Nephron progenitor cell (in vitro differentiated cells): Measurements from ENCODE around the gene KRT33B.

Source experiments
- DNase-seq: peaks from one replicate; pipeline ENCODE4 v3.0.0; 2021
- H3K27ac Mint-ChIP-seq: 2 replicates; pipeline ENCODE4 v1.8.0; 2021; ENCODE audit warnings: mild to moderate bottlenecking, moderate library complexity, mixed read lengths
- H3K27me3 Mint-ChIP-seq: 2 replicates; pipeline ENCODE4 v1.8.0; 2021; ENCODE audit warnings: mild to moderate bottlenecking, low read depth, mixed read lengths; ENCODE audit not compliant: poor library complexity
- H3K36me3 Mint-ChIP-seq: 2 replicates; pipeline ENCODE4 v1.8.0; 2021; ENCODE audit warnings: low read depth, mixed read lengths
- H3K4me1 Mint-ChIP-seq: 2 replicates; pipeline ENCODE4 v1.8.0; 2021; ENCODE audit warnings: mixed read lengths
- H3K4me3 Mint-ChIP-seq: 2 replicates; pipeline ENCODE4 v1.8.0; 2021; ENCODE audit warnings: mild to moderate bottlenecking, moderate library complexity, mixed read lengths
- H3K9me3 Mint-ChIP-seq: 2 replicates; pipeline ENCODE4 v1.8.0; 2021; ENCODE audit warnings: mild to moderate bottlenecking, moderate library complexity, mixed read lengths
- TF ChIP-seq, protein P1 (sequence below): fragments of 200-600 bp; sonication (generic); IDR thresholded peaks from 2 replicates; pipeline ENCODE4 v1.5.0; 2021; ENCODE audit warnings: antibody characterized with exemption

Gene KRT33B

DNA sequence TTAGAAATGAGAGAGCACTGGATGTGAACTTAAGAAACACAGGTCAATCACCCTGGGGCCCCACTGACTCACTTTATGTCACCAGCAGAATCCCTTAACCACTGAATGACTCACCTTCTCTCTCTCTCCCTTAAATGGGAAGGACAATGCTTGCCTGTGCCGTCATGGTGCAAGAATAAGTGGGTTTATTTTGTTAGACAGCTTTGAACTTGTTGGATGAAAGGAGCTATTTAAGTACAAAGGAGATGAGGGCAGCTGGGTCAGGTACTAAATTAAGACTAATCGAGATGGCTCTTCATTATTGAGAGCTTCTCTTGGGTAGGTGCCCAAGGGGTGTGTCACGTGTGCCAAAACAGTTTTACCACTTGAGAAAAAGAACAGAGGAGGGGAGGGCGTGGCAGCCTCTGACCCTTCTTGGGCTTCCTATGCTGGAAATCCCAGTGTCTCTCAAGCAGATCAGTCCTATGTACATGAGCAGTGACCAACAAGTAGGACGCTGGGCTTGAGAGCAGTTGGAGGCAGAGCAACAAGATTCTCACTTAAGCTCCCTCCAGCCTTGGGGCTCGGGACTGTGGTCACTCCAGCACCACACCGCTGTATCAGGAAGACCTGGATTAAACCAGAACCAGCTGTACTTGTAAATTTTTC, 34.5 kb upstream of the KRT33B start:
- no peak overlapping the region for H3K4me3 Mint-ChIP-seq
- peaks cover 7% of the 10 kb centered on the region for H3K4me1 Mint-ChIP-seq
- DNase-seq, result no peak
- H3K36me3 Mint-ChIP-seq, result no peaks in the 10 kb centered on the region
- no peak overlapping the region for H3K27ac Mint-ChIP-seq
- no peaks in the 10 kb centered on the region for H3K9me3 Mint-ChIP-seq
- peaks cover 4% of the 10 kb centered on the region for H3K27me3 Mint-ChIP-seq
- TF ChIP-seq, protein P1, sequence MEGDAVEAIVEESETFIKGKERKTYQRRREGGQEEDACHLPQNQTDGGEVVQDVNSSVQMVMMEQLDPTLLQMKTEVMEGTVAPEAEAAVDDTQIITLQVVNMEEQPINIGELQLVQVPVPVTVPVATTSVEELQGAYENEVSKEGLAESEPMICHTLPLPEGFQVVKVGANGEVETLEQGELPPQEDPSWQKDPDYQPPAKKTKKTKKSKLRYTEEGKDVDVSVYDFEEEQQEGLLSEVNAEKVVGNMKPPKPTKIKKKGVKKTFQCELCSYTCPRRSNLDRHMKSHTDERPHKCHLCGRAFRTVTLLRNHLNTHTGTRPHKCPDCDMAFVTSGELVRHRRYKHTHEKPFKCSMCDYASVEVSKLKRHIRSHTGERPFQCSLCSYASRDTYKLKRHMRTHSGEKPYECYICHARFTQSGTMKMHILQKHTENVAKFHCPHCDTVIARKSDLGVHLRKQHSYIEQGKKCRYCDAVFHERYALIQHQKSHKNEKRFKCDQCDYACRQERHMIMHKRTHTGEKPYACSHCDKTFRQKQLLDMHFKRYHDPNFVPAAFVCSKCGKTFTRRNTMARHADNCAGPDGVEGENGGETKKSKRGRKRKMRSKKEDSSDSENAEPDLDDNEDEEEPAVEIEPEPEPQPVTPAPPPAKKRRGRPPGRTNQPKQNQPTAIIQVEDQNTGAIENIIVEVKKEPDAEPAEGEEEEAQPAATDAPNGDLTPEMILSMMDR, result no peak

DNA sequence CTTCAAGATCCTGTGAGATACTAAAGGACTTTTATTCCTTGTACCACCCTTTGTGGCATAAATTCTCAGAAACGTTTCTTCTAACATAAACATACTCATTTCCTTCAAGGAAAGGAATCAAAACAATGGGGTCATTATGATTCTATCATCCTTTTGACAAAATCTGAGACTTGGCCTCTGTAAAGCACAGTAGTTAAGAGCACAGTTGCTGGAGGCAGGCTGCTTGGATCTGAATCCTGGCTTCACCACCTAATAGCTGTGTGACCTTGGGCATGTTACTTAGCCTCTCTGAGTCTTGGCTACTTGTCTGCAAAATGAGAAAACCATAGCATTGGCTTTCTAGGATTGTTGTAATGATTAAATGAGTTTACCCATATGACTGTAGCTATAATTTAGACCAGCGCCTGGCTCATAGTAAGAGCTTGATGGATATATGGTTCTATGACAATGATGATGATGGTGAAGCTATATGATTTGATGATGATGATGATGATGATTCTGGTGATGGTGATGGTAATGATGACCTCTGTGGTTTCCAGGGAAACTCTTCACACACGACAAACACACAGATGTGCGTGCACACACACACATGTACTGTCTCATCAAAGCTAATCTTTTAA, 33.9 kb upstream of the KRT33B start:
- Mint-ChIP-seq H3K4me3 (no peak overlapping the region), H3K27me3 (peaks cover 4% of the 10 kb centered on the region), H3K27ac (no peak overlapping the region), H3K4me1 (peaks cover 7% of the 10 kb centered on the region), H3K9me3 (no peaks in the 10 kb centered on the region), H3K36me3 (no peaks in the 10 kb centered on the region)
- no peak for DNase-seq
- TF ChIP-seq, protein P1, result no peak

DNA sequence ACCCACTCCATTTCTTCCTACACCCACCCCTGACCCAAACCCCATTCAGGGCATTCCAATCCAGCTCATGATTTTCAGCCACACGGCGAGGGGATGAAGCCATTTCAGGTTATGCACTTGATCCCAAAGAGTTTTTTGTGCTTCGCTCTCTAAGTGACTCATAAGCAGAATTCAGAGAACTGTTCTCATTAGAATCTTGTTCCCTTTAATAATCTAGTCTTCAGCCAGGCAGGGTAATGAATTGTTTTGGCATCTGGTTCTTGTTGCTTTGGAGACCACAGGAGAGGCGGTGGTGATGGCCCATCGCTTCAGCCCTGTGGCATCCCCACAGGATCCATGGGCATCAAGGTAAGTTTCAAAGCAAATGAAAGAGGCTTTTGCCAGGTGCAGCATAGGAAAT, 32.5 kb upstream of the KRT33B start:
- Mint-ChIP-seq H3K9me3 (no peaks in the 10 kb centered on the region), H3K36me3 (no peaks in the 10 kb centered on the region), H3K27me3 (peaks cover 4% of the 10 kb centered on the region), H3K4me1 (peaks cover 7% of the 10 kb centered on the region), H3K27ac (no peak overlapping the region), H3K4me3 (no peak overlapping the region)
- no peak for DNase-seq
- TF ChIP-seq, protein P1, result no peak

GRCh38 chr17:41396996-41397660, 27.5 kb upstream of the KRT33B start, which contains the start of gene KRT31:
Gene KRT31 (minus strand): TSS chr17:41397608. CDS start chr17:41397539, 69 bp downstream.
- Mint-ChIP-seq H3K27ac (no peak within 1 kb of the TSS), H3K36me3 (no peaks in the 10 kb centered on the region), H3K4me1 (peaks cover 1% of the 10 kb centered on the region), H3K9me3 (no peaks in the 10 kb centered on the region), H3K4me3 (no peak within 1 kb of the TSS), H3K27me3 (peaks cover 8% of the 10 kb centered on the region)
- TF ChIP-seq, protein P1, result no peak
- DNase-seq, result no peak

- no peaks in the 10 kb centered on the region for H3K36me3 Mint-ChIP-seq
- no peaks in the 10 kb centered on the region for H3K9me3 Mint-ChIP-seq
- no peak overlapping the region for H3K4me3 Mint-ChIP-seq
- no peak overlapping the region for H3K27ac Mint-ChIP-seq
- TF ChIP-seq, protein P1, result no peak
- peaks cover 12% of the 10 kb centered on the region for H3K27me3 Mint-ChIP-seq
- H3K4me1 Mint-ChIP-seq, result peaks cover 6% of the 10 kb centered on the region
- no peak for DNase-seq
Observed at GRCh38 chr17:41396340-41396739, 26.7 kb upstream of the KRT33B start.
